Measurements from ENCODE around the gene ADRA1B. TPM values are rescaled to one million over a fixed set of nuclear protein-coding genes. Genes with fewer than 3 reads are reported as not detected.
A peak's percentile ranks its signal among the peaks of the same experiment; 100 is the strongest.

The ADRA1B gene
- total RNA-seq, 1 donor from 2014 or later = 1.9 TPM

- peaks cover 44% of the 10 kb centered on the region for H3K27me3 Mint-ChIP-seq (ENCODE audit: low read depth, unreplicated experiment)
- H3K79me2 ChIP-seq (ENCODE audit: insufficient read depth, low read length) = no peaks in the 10 kb centered on the region
- no peaks in the 10 kb centered on the region for H3K9me3 ChIP-seq (ENCODE audit: insufficient read depth, low read depth, low read length)
- H3K27ac Mint-ChIP-seq (ENCODE audit: unreplicated experiment) = no peak overlapping the region
- H3K4me2 ChIP-seq (ENCODE audit: low read length) = peak overlapping the region; percentile 86
- no peak overlapping the region for H3K9ac ChIP-seq (ENCODE audit: low read length)
- H4K20me1 ChIP-seq (ENCODE audit: insufficient read depth, low read length) = no peaks in the 10 kb centered on the region
- H3K36me3 ChIP-seq (ENCODE audit: insufficient read depth, low read length) = no peaks in the 10 kb centered on the region
- FAIRE-seq (no peak), DNase-seq (ENCODE audit: low read depth) (peak; percentile 33)
- H3K27me3 ChIP-seq (ENCODE audit: insufficient read depth, low read length) = peaks cover 3% of the 10 kb centered on the region
- H3K4me1 Mint-ChIP-seq (ENCODE audit: low read depth, unreplicated experiment) = peaks cover 4% of the 10 kb centered on the region
- H3K36me3 Mint-ChIP-seq (ENCODE audit: low read depth, unreplicated experiment) = no peaks in the 10 kb centered on the region
- peak overlapping the region; percentile 54 for H3K4me3 Mint-ChIP-seq (ENCODE audit: unreplicated experiment)
- TF ChIP-seq EZH2 (IDR thresholded peaks at IDR 0.05; ENCODE audit: insufficient read depth, low read length) (peak; percentile 45), CTCF (IDR thresholded peaks at IDR 0.05; ENCODE audit: insufficient read depth, low read depth, low read length) (peak; percentile 60)
- H3K27ac ChIP-seq (ENCODE audit: low read depth, low read length) = no peak overlapping the region
- peak overlapping the region; percentile 53 for H3K4me3 ChIP-seq (ENCODE audit: insufficient read depth, low read depth, low read length)
- H3K9me3 Mint-ChIP-seq (ENCODE audit: unreplicated experiment) = peaks cover 2% of the 10 kb centered on the region
- H3K4me1 ChIP-seq (ENCODE audit: insufficient read depth, low read length) = peaks cover 9% of the 10 kb centered on the region
- H2AFZ ChIP-seq (ENCODE audit: low read depth, low read length) = peak overlapping the region; percentile 35
Measured at GRCh38 chr5:159987031-159987674, 70.9 kb downstream of the ADRA1B start.

- Histone ChIP-seq H3K4me1 (ENCODE audit: insufficient read depth, low read length) (peaks cover 6% of the 10 kb centered on the region), H3K27me3 (ENCODE audit: insufficient read depth, low read length) (peaks cover 3% of the 10 kb centered on the region), H3K27ac (ENCODE audit: low read depth, low read length) (no peak overlapping the region), H4K20me1 (ENCODE audit: insufficient read depth, low read length) (no peaks in the 10 kb centered on the region), H3K79me2 (ENCODE audit: insufficient read depth, low read length) (no peaks in the 10 kb centered on the region), H3K9ac (ENCODE audit: low read length) (no peak overlapping the region), H2AFZ (ENCODE audit: low read depth, low read length) (no peak overlapping the region), H3K36me3 (ENCODE audit: insufficient read depth, low read length) (no peaks in the 10 kb centered on the region), H3K9me3 (ENCODE audit: insufficient read depth, low read depth, low read length) (peaks cover 5% of the 10 kb centered on the region), H3K4me2 (ENCODE audit: low read length) (no peak overlapping the region), H3K4me3 (ENCODE audit: insufficient read depth, low read depth, low read length) (no peak overlapping the region)
- no peaks in the 10 kb centered on the region for H3K9me3 Mint-ChIP-seq (ENCODE audit: unreplicated experiment)
- peaks cover 32% of the 10 kb centered on the region for H3K27me3 Mint-ChIP-seq (ENCODE audit: low read depth, unreplicated experiment)
- H3K4me3 Mint-ChIP-seq (ENCODE audit: unreplicated experiment) = no peak overlapping the region
- FAIRE-seq (no peak), DNase-seq (ENCODE audit: low read depth) (no peak)
- TF ChIP-seq EZH2 (IDR thresholded peaks at IDR 0.05; ENCODE audit: insufficient read depth, low read length) = no peak
- TF ChIP-seq CTCF (IDR thresholded peaks at IDR 0.05; ENCODE audit: insufficient read depth, low read depth, low read length) = peak; percentile 22
- no peaks in the 10 kb centered on the region for H3K36me3 Mint-ChIP-seq (ENCODE audit: low read depth, unreplicated experiment)
- no peaks in the 10 kb centered on the region for H3K4me1 Mint-ChIP-seq (ENCODE audit: low read depth, unreplicated experiment)
- H3K27ac Mint-ChIP-seq (ENCODE audit: unreplicated experiment) = no peak overlapping the region
Measured at GRCh38 chr5:159990506-159990905, 74.2 kb downstream of the ADRA1B start.

DNA sequence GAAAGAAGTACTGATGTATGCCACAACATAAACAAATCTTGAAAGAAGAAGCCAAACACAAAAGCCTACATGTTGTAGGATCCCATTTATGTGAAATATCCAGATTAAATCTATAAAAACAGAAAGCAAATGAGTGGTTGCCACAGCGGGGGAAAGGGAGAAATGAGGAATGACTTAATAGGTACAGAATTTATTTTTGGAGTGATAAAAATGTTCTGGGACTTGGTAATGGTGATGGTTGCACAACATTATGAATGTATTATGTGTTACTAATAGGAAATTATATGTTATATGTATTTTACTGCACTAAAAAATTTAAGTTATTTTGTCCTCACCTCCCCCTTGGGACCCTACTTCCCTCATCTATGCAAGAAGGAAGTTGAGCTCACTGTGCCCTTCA lies 76.3 kb downstream of the ADRA1B start:
- FAIRE-seq = no peak
- Mint-ChIP-seq H3K36me3 (ENCODE audit: low read depth, unreplicated experiment) (no peaks in the 10 kb centered on the region), H3K27me3 (ENCODE audit: low read depth, unreplicated experiment) (peaks cover 14% of the 10 kb centered on the region), H3K9me3 (ENCODE audit: unreplicated experiment) (no peaks in the 10 kb centered on the region), H3K4me3 (ENCODE audit: unreplicated experiment) (no peak overlapping the region), H3K27ac (ENCODE audit: unreplicated experiment) (no peak overlapping the region), H3K4me1 (ENCODE audit: low read depth, unreplicated experiment) (peaks cover 4% of the 10 kb centered on the region)
- Histone ChIP-seq H3K4me1 (ENCODE audit: insufficient read depth, low read length) (no peaks in the 10 kb centered on the region), H3K4me3 (ENCODE audit: insufficient read depth, low read depth, low read length) (no peak overlapping the region), H3K4me2 (ENCODE audit: low read length) (no peak overlapping the region), H3K36me3 (ENCODE audit: insufficient read depth, low read length) (no peaks in the 10 kb centered on the region), H3K9me3 (ENCODE audit: insufficient read depth, low read depth, low read length) (peaks cover 5% of the 10 kb centered on the region), H3K9ac (ENCODE audit: low read length) (no peak overlapping the region), H3K27ac (ENCODE audit: low read depth, low read length) (no peak overlapping the region), H3K27me3 (ENCODE audit: insufficient read depth, low read length) (peaks cover 3% of the 10 kb centered on the region), H3K79me2 (ENCODE audit: insufficient read depth, low read length) (no peaks in the 10 kb centered on the region), H4K20me1 (ENCODE audit: insufficient read depth, low read length) (no peaks in the 10 kb centered on the region), H2AFZ (ENCODE audit: low read depth, low read length) (no peak overlapping the region)
- DNase-seq (ENCODE audit: low read depth) = no peak
- TF ChIP-seq EZH2 (IDR thresholded peaks at IDR 0.05; ENCODE audit: insufficient read depth, low read length) (no peak), CTCF (IDR thresholded peaks at IDR 0.05; ENCODE audit: insufficient read depth, low read depth, low read length) (no peak)
